Trophoblast cell (in vitro differentiated cells and primary cell): ENCODE results near the gene SPINT2.

Experiments used
- DNase-seq, 2 donors: peaks; one replicate each; pipeline ENCODE4 v3.0.0-alpha.2; 2016
- H2AFZ ChIP-seq: 2 replicates; pipeline ENCODE4 v1.6.1; 2013; ENCODE audit warnings: low read length, moderate library complexity, mild to moderate bottlenecking; ENCODE audit not compliant: insufficient read depth, poor library complexity
- H2AK5ac ChIP-seq: 2 replicates; pipeline ENCODE4 v1.6.1; 2013; ENCODE audit warnings: mild to moderate bottlenecking, low read length
- H2BK120ac ChIP-seq: 2 replicates; pipeline ENCODE4 v1.6.1; 2013; ENCODE audit warnings: low read length, mild to moderate bottlenecking, moderate library complexity; ENCODE audit not compliant: insufficient read depth, poor library complexity
- H2BK12ac ChIP-seq: 2 replicates; pipeline ENCODE4 v1.6.1; 2013; ENCODE audit warnings: mild to moderate bottlenecking, low read length, moderate library complexity
- H2BK5ac ChIP-seq: 2 replicates; pipeline ENCODE4 v1.6.1; 2013; ENCODE audit warnings: low read length, low read depth, moderate library complexity, mild to moderate bottlenecking; ENCODE audit not compliant: poor library complexity
- H3K14ac ChIP-seq: 2 replicates; pipeline ENCODE4 v1.6.1; 2013; ENCODE audit warnings: mild to moderate bottlenecking, low read length
- H3K18ac ChIP-seq: 2 replicates; pipeline ENCODE4 v1.6.1; 2013; ENCODE audit warnings: mild to moderate bottlenecking, low read length
- H3K23ac ChIP-seq: 2 replicates; pipeline ENCODE4 v1.6.1; 2013; ENCODE audit warnings: low read length
- H3K27ac ChIP-seq: 2 replicates; pipeline ENCODE4 v1.5.1; 2013; ENCODE audit warnings: low read depth, mild to moderate bottlenecking, inconsistent platforms, low read length, moderate library complexity
- H3K27me3 ChIP-seq: 2 replicates; pipeline ENCODE4 v1.6.1; 2013; ENCODE audit warnings: inconsistent platforms, mild to moderate bottlenecking, low read length, moderate library complexity; ENCODE audit not compliant: insufficient read depth
- H3K36me3 ChIP-seq, 2 experiments: 1 replicate in 1 of 2; 2 replicates in 1 of 2; pipeline ENCODE4 v1.6.1; 2013; ENCODE audit warnings: low read length in 2 of 2, mild to moderate bottlenecking in 2 of 2, moderate library complexity in 1 of 2; ENCODE audit not compliant: insufficient read depth in 2 of 2, control insufficient read depth in 1 of 2
- H3K4ac ChIP-seq: 2 replicates; pipeline ENCODE4 v1.6.1; 2013; ENCODE audit warnings: low read depth, mild to moderate bottlenecking, low read length, moderate library complexity
- H3K4me1 ChIP-seq, 2 experiments: 1 replicate in 1 of 2; 2 replicates in 1 of 2; pipeline ENCODE4 v1.6.1; 2013; ENCODE audit warnings: low read length in 2 of 2, mild to moderate bottlenecking in 2 of 2, moderate library complexity in 1 of 2; ENCODE audit not compliant: insufficient read depth in 2 of 2, control insufficient read depth in 1 of 2
- H3K4me2 ChIP-seq: 2 replicates; pipeline ENCODE4 v1.6.1; 2013; ENCODE audit warnings: inconsistent platforms, mild to moderate bottlenecking, low read length, moderate library complexity
- H3K4me3 ChIP-seq: 2 replicates; pipeline ENCODE4 v1.5.1; 2013; ENCODE audit warnings: mild to moderate bottlenecking, low read depth, low read length, inconsistent platforms
- H3K79me1 ChIP-seq: one replicate; pipeline ENCODE4 v1.6.1; 2013; ENCODE audit warnings: low read length
- H3K79me2 ChIP-seq: 2 replicates; pipeline ENCODE4 v1.6.1; 2013; ENCODE audit warnings: low read length, mild to moderate bottlenecking; ENCODE audit not compliant: control insufficient read depth, insufficient read depth, poor library complexity
- H3K9ac ChIP-seq: 2 replicates; pipeline ENCODE4 v1.6.1; 2013; ENCODE audit warnings: mild to moderate bottlenecking, low read length
- H3K9me3 ChIP-seq: 2 replicates; pipeline ENCODE4 v1.6.1; 2013; ENCODE audit warnings: low read depth, mild to moderate bottlenecking, control low read depth, inconsistent platforms, low read length; ENCODE audit not compliant: insufficient read depth
- H4K12ac ChIP-seq: 2 replicates; pipeline ENCODE4 v1.6.1; 2013; ENCODE audit warnings: low read depth, mild to moderate bottlenecking, low read length, moderate library complexity
- H4K8ac ChIP-seq: 2 replicates; pipeline ENCODE4 v1.6.1; 2013; ENCODE audit warnings: low read depth, mild to moderate bottlenecking, low read length, moderate library complexity
- H4K91ac ChIP-seq: one replicate; pipeline ENCODE4 v1.6.1; 2013; ENCODE audit warnings: low read depth, mild to moderate bottlenecking, low read length, moderate library complexity
- WGBS: extraction: QIAGEN DNeasy Blood & Tissue Kit; methylation state at CpG from one replicate; pipeline ENCODE4 v1.1.7; 2013; ENCODE audit warnings: missing lambda C conversion rate; ENCODE audit not compliant: insufficient read length, insufficient coverage; ENCODE audit errors: extremely low coverage; 5-methylcytosine and 5-hydroxymethylcytosine counted together

SPINT2 gene

GRCh38 chr19:38250428-38250820 lies 13.9 kb upstream of the SPINT2 start:
- Histone ChIP-seq H4K91ac (no peak overlapping the region), H2BK12ac (peak overlapping the region; percentile 1), H3K27me3 (no peaks in the 10 kb centered on the region), H3K27ac (no peak overlapping the region), H2BK120ac (no peak overlapping the region), H4K12ac (no peak overlapping the region), H3K9me3 (peaks cover 2% of the 10 kb centered on the region), H3K79me1 (peaks cover 23% of the 10 kb centered on the region), H3K18ac (no peak overlapping the region), H3K36me3 (no peaks in the 10 kb centered on the region), H3K4me2 (no peak overlapping the region), H3K4me1 (peaks cover 24 to 33% of the 10 kb centered on the region in 2 experiments), H2AFZ (no peak overlapping the region), H3K4me3 (no peak overlapping the region), H4K8ac (no peak overlapping the region), H3K4ac (no peak overlapping the region), H2BK5ac (no peak overlapping the region), H3K9ac (peak overlapping the region; percentile 1), H3K23ac (no peak overlapping the region), H2AK5ac (no peak overlapping the region), H3K14ac (no peak overlapping the region), H3K79me2 (peaks cover 3% of the 10 kb centered on the region)
- DNase-seq, result no peak

GRCh38 chr19:38250821-38251563 lies 13.4 kb upstream of the SPINT2 start:
- H3K14ac ChIP-seq, result peak overlapping the region; percentile 69
- no CpG with 5 or more reads among the region's 18 CpGs for WGBS
- peaks cover 26% of the 10 kb centered on the region for H3K79me1 ChIP-seq
- peak overlapping the region; percentile 12 for H2AFZ ChIP-seq
- peak overlapping the region; percentile 32 for H2AK5ac ChIP-seq
- peak overlapping the region; percentile 75 for H4K91ac ChIP-seq
- peaks cover 29 to 38% of the 10 kb centered on the region in 2 experiments for H3K4me1 ChIP-seq
- peaks cover 2% of the 10 kb centered on the region for H3K9me3 ChIP-seq
- H3K36me3 ChIP-seq, result no peaks in the 10 kb centered on the region
- peak overlapping the region; percentile 23 for H3K4me2 ChIP-seq
- peak overlapping the region; percentile 86 for H2BK120ac ChIP-seq
- H3K9ac ChIP-seq, result peak overlapping the region; percentile 1
- H3K18ac ChIP-seq, result peak overlapping the region; percentile 70
- H3K79me2 ChIP-seq, result peaks cover 3% of the 10 kb centered on the region
- DNase-seq, result peak in 1 of 2 donors; percentile 55
- no peak overlapping the region for H3K4me3 ChIP-seq
- no peaks in the 10 kb centered on the region for H3K27me3 ChIP-seq
- H2BK5ac ChIP-seq, result peak overlapping the region; percentile 42
- peak overlapping the region; percentile 44 for H2BK12ac ChIP-seq
- H3K27ac ChIP-seq, result peak overlapping the region; percentile 41
- H4K12ac ChIP-seq, result peak overlapping the region; percentile 39
- H3K23ac ChIP-seq, result no peak overlapping the region
- H4K8ac ChIP-seq, result peak overlapping the region; percentile 20
- H3K4ac ChIP-seq, result peak overlapping the region; percentile 54

- Histone ChIP-seq H2AFZ (peak overlapping the region; percentile 4), H3K4me1 (peaks cover 30 to 38% of the 10 kb centered on the region in 2 experiments), H2AK5ac (peak overlapping the region; percentile 32), H3K23ac (no peak overlapping the region), H3K9ac (no peak overlapping the region), H4K8ac (peak overlapping the region; percentile 31), H4K91ac (peak overlapping the region; percentile 75), H2BK120ac (peak overlapping the region; percentile 86), H3K4me3 (no peak overlapping the region), H3K27me3 (no peaks in the 10 kb centered on the region), H3K4me2 (peak overlapping the region; percentile 28), H3K27ac (peak overlapping the region; percentile 41), H3K9me3 (peaks cover 2% of the 10 kb centered on the region), H3K18ac (peak overlapping the region; percentile 70), H3K79me2 (peaks cover 3% of the 10 kb centered on the region), H3K79me1 (peaks cover 30% of the 10 kb centered on the region), H2BK5ac (peak overlapping the region; percentile 42), H3K4ac (peak overlapping the region; percentile 54), H2BK12ac (peak overlapping the region; percentile 44), H4K12ac (peak overlapping the region; percentile 39), H3K14ac (peak overlapping the region; percentile 69), H3K36me3 (no peaks in the 10 kb centered on the region)
- no peak for DNase-seq
- no CpG with 5 or more reads among the region's 10 CpGs for WGBS
These were observed 12.8 kb upstream of the SPINT2 start for GRCh38 chr19:38251564-38252051.

GRCh38 chr19:38252385-38252784 lies 12.0 kb upstream of the SPINT2 start:
- Histone ChIP-seq H3K27ac (no peak overlapping the region), H3K27me3 (no peaks in the 10 kb centered on the region), H2AFZ (peak overlapping the region; percentile 27), H3K4me3 (no peak overlapping the region), H3K36me3 (no peaks in the 10 kb centered on the region), H4K8ac (no peak overlapping the region), H2BK12ac (peak overlapping the region; percentile 16), H3K4me2 (no peak overlapping the region), H3K9ac (no peak overlapping the region), H3K79me1 (peaks cover 30% of the 10 kb centered on the region), H4K12ac (no peak overlapping the region), H2BK120ac (peak overlapping the region; percentile 3), H3K23ac (no peak overlapping the region), H3K9me3 (peaks cover 2% of the 10 kb centered on the region), H3K18ac (peak overlapping the region; percentile 3), H4K91ac (peak overlapping the region; percentile 69), H3K4me1 (peaks cover 30 to 38% of the 10 kb centered on the region in 2 experiments), H2BK5ac (peak overlapping the region; percentile 2), H3K14ac (peak overlapping the region; percentile 1), H2AK5ac (peak overlapping the region; percentile 84), H3K4ac (no peak overlapping the region), H3K79me2 (peaks cover 3% of the 10 kb centered on the region)
- no CpG with 5 or more reads among the region's 5 CpGs for WGBS
- no peak for DNase-seq
